BLaER1 treated with 17β-estradiol and CSF1 and Interleukin-3, amounts not matched to agents 10 nM and 100 nM (cell line): ENCODE data around the gene ABHD14A.
"Not testable (repeated sequence)": the region's sequence is repeated elsewhere in the genome, so short reads cannot be mapped to it uniquely, and the experiment has no call there.

Experiments
- H3K27ac ChIP-seq, 11 experiments: shearing (Covaris generic); formaldehyde crosslinking; 2 replicates each; pipeline ENCODE4 v1.8.1; 2022
- H3K27me3 ChIP-seq, 11 experiments: shearing (Covaris generic); formaldehyde crosslinking; 2 replicates each; pipeline ENCODE4 v1.8.1; 2022
- H3K36me3 ChIP-seq, 11 experiments: shearing (Covaris generic); formaldehyde crosslinking; 2 replicates each; pipeline ENCODE4 v1.8.1; 2022
- H3K4me1 ChIP-seq, 10 experiments: shearing (Covaris generic); formaldehyde crosslinking; 2 replicates each; pipeline ENCODE4 v1.8.1; 2022
- H3K4me2 ChIP-seq, 11 experiments: shearing (Covaris generic); formaldehyde crosslinking; 2 replicates each; pipeline ENCODE4 v1.8.1; 2022
- H3K4me3 ChIP-seq, 10 experiments: shearing (Covaris generic); formaldehyde crosslinking; 2 replicates each; pipeline ENCODE4 v1.8.1; 2022
- H3K9ac ChIP-seq, 11 experiments: shearing (Covaris generic); formaldehyde crosslinking; 2 replicates each; pipeline ENCODE4 v1.8.1; 2022
- H3K9me3 ChIP-seq, 11 experiments: shearing (Covaris generic); formaldehyde crosslinking; replicated peaks in 1 of 11; 2 replicates each; pipeline ENCODE4 v1.8.1; 2022
- H4K20me1 ChIP-seq, 11 experiments: shearing (Covaris generic); formaldehyde crosslinking; 2 replicates each; pipeline ENCODE4 v1.8.1; 2022
- Cebpa-rat ChIP-seq, 11 experiments: shearing (Covaris generic); IDR thresholded peaks; 2 replicates each; pipeline ENCODE4 v1.8.1; 2022

Gene ABHD14A

GRCh38 chr3:51992017-51992682 is 17.3 kb downstream of the ABHD14A start:
- H3K9me3 ChIP-seq: no peaks in the 10 kb centered on the region
- H3K9ac ChIP-seq: peak overlapping the region; percentile 7 to 99 (median 72); a peak in 18 of 22 replicates
- H3K36me3 ChIP-seq: peaks cover 40 to 51% (median 42%) of the 10 kb centered on the region in 11 experiments
- no peak for TF ChIP-seq Cebpa-rat (IDR thresholded peaks at IDR 0.05)
- no peaks in the 10 kb centered on the region for H3K27me3 ChIP-seq
- peaks cover 37 to 46% (median 38%) of the 10 kb centered on the region in 10 experiments for H3K4me1 ChIP-seq
- H3K4me3 ChIP-seq: peak overlapping the region in 6 of 10 experiments; percentile 19 to 94 (median 66); a peak in 8 of 20 replicates
- H3K4me2 ChIP-seq: peak overlapping the region; percentile 65 to 100 (median 100)
- H3K27ac ChIP-seq: peak overlapping the region in 10 of 11 experiments; percentile 3 to 96 (median 49); a peak in 13 of 22 replicates
- peaks cover 35 to 79% (median 60%) of the 10 kb centered on the region in 11 experiments; a peak in 21 of 22 replicates for H4K20me1 ChIP-seq

GRCh38 chr3:51993657-51994056 is 18.8 kb downstream of the ABHD14A start:
- Histone ChIP-seq H3K4me3 (peak overlapping the region in 9 of 10 experiments; percentile 81 to 97 (median 90); a peak in 16 of 20 replicates), H3K4me1 (peaks cover 37 to 46% (median 38%) of the 10 kb centered on the region in 10 experiments), H3K9ac (peak overlapping the region; percentile 94 to 99 (median 97); a peak in 21 of 22 replicates), H4K20me1 (peaks cover 35 to 64% (median 57%) of the 10 kb centered on the region in 11 experiments; a peak in 21 of 22 replicates), H3K27ac (peak overlapping the region in 5 of 11 experiments; percentile 91 to 96 (median 95); a peak in 8 of 22 replicates), H3K4me2 (peak overlapping the region; percentile 97 to 100 (median 100)), H3K36me3 (peaks cover 40 to 51% (median 42%) of the 10 kb centered on the region in 11 experiments)
- H3K9me3 ChIP-seq, H3K27me3 ChIP-seq: not testable (repeated sequence)

GRCh38 chr3:51994530-51994929 is 19.7 kb downstream of the ABHD14A start:
- TF ChIP-seq Cebpa-rat (IDR thresholded peaks at IDR 0.05): no peak
- peak overlapping the region; percentile 94 to 99 (median 97) for H3K9ac ChIP-seq
- peak overlapping the region; percentile 85 to 98 (median 95) for H3K27ac ChIP-seq
- H4K20me1 ChIP-seq: peaks cover 35 to 56% (median 48%) of the 10 kb centered on the region in 11 experiments; a peak in 21 of 22 replicates
- peaks cover 40 to 51% (median 42%) of the 10 kb centered on the region in 11 experiments for H3K36me3 ChIP-seq
- no peaks in the 10 kb centered on the region for H3K9me3 ChIP-seq
- H3K4me1 ChIP-seq: peaks cover 37 to 46% (median 38%) of the 10 kb centered on the region in 10 experiments
- peak overlapping the region; percentile 97 to 100 (median 100) for H3K4me2 ChIP-seq
- H3K27me3 ChIP-seq: no peaks in the 10 kb centered on the region
- peak overlapping the region; percentile 75 to 97 (median 90) for H3K4me3 ChIP-seq

GRCh38 chr3:51995346-51996163 is 20.7 kb downstream of the ABHD14A start, which contains the start of gene RPL29:
TSS of gene RPL29 (minus strand) at chr3:51995895. CDS start at chr3:51995461, 434 bp downstream.
- Histone ChIP-seq H3K9me3 (no peaks in the 10 kb centered on the region), H3K4me1 (peaks cover 37 to 48% (median 44%) of the 10 kb centered on the region in 10 experiments), H4K20me1 (peaks cover 33 to 45% (median 39%) of the 10 kb centered on the region in 11 experiments; a peak in 21 of 22 replicates), H3K4me3 (peak within 1 kb of the TSS; percentile 75 to 97 (median 90)), H3K4me2 (peak within 1 kb of the TSS; percentile 97 to 100 (median 100)), H3K27me3 (no peaks in the 10 kb centered on the region), H3K9ac (peak within 1 kb of the TSS; percentile 94 to 99 (median 97)), H3K27ac (peak within 1 kb of the TSS; percentile 85 to 98 (median 95)), H3K36me3 (peaks cover 40 to 45% (median 42%) of the 10 kb centered on the region in 11 experiments)
- no peak for TF ChIP-seq Cebpa-rat (IDR thresholded peaks at IDR 0.05)

GRCh38 chr3:51997172-51997571 is 22.3 kb downstream of the ABHD14A start:
- no peaks in the 10 kb centered on the region for H3K9me3 ChIP-seq

GRCh38 chr3:51997935-51998596 is 23.2 kb downstream of the ABHD14A start:
- Histone ChIP-seq H4K20me1 (peaks cover 12 to 20% (median 17%) of the 10 kb centered on the region in 11 experiments; a peak in 18 of 22 replicates), H3K4me3 (no peak overlapping the region), H3K4me2 (no peak overlapping the region), H3K27ac (no peak overlapping the region), H3K36me3 (peaks cover 20 to 23% (median 22%) of the 10 kb centered on the region in 11 experiments), H3K9me3 (no peaks in the 10 kb centered on the region), H3K27me3 (no peaks in the 10 kb centered on the region), H3K9ac (peak overlapping the region in 2 of 11 experiments; percentile 10 to 51; a peak in 3 of 22 replicates), H3K4me1 (peaks cover 20 to 52% (median 39%) of the 10 kb centered on the region in 10 experiments)
- TF ChIP-seq Cebpa-rat (IDR thresholded peaks at IDR 0.05): no peak

More at GRCh38 chr3:51997172-51997571, 22.3 kb downstream of the ABHD14A start:
- H3K36me3 ChIP-seq: peaks cover 29 to 32% (median 31%) of the 10 kb centered on the region in 11 experiments
- H3K27ac ChIP-seq: no peak overlapping the region
- no peak overlapping the region for H3K4me3 ChIP-seq
- no peak overlapping the region for H3K4me2 ChIP-seq
- TF ChIP-seq Cebpa-rat (IDR thresholded peaks at IDR 0.05): no peak
- H3K4me1 ChIP-seq: peaks cover 28 to 52% (median 46%) of the 10 kb centered on the region in 10 experiments
- 0 out of 22 replicates have a peak overlapping the region, but pooled peaks of 1 of the 11 experiments have one; percentile 30 for H3K9ac ChIP-seq
- no peaks in the 10 kb centered on the region for H3K27me3 ChIP-seq
- H4K20me1 ChIP-seq: peaks cover 20 to 29% (median 26%) of the 10 kb centered on the region in 11 experiments; a peak in 20 of 22 replicates

GRCh38 chr3:51998774-51999173 is 23.9 kb downstream of the ABHD14A start:
- Histone ChIP-seq H3K27me3 (no peaks in the 10 kb centered on the region), H3K27ac (no peak overlapping the region), H3K4me2 (no peak overlapping the region), H4K20me1 (peaks cover 5 to 13% (median 10%) of the 10 kb centered on the region in 11 experiments; a peak in 16 of 22 replicates), H3K36me3 (peaks cover 14 to 16% (median 15%) of the 10 kb centered on the region in 11 experiments), H3K4me3 (no peak overlapping the region), H3K4me1 (peaks cover 12 to 49% (median 32%) of the 10 kb centered on the region in 10 experiments), H3K9me3 (no peaks in the 10 kb centered on the region), H3K9ac (peak overlapping the region in 1 of 11 experiments; percentile 40; a peak in 1 of 22 replicates)
- TF ChIP-seq Cebpa-rat (IDR thresholded peaks at IDR 0.05): no peak

- H3K4me2 ChIP-seq: peak overlapping the region in 4 of 11 experiments; percentile 6 to 27 (median 23); a peak in 5 of 22 replicates
- no peak overlapping the region for H3K27ac ChIP-seq
- TF ChIP-seq Cebpa-rat (IDR thresholded peaks at IDR 0.05): no peak
- H3K27me3 ChIP-seq: no peaks in the 10 kb centered on the region
- H3K4me1 ChIP-seq: peaks cover 12 to 49% (median 32%) of the 10 kb centered on the region in 10 experiments
- H3K36me3 ChIP-seq: peaks cover 3 to 5% (median 5%) of the 10 kb centered on the region in 11 experiments
- no peaks in the 10 kb centered on the region for H3K9me3 ChIP-seq
- peaks cover 0 to 2% (median 0%) of the 10 kb centered on the region in 11 experiments; a peak in 3 of 22 replicates for H4K20me1 ChIP-seq
- peak overlapping the region in 6 of 11 experiments; percentile 12 to 44 (median 22); a peak in 4 of 22 replicates for H3K9ac ChIP-seq
- H3K4me3 ChIP-seq: no peak overlapping the region
Measured at GRCh38 chr3:51999846-52000245, 25.0 kb downstream of the ABHD14A start.
